Brain microvascular endothelial cell (primary cell): ENCODE results near the gene CELF5.

Experiments used
- DNase-seq: peaks from one replicate; pipeline ENCODE4 v3.0.0-alpha.2; 2020
- H3K27ac ChIP-seq: fragments of 250-450 bp; sonication (Bioruptor Pico); 2 replicates; pipeline ENCODE4 v1.5.1; 2020; ENCODE audit warnings: mild to moderate bottlenecking, moderate library complexity
- H3K27me3 ChIP-seq: fragments of 250-450 bp; sonication (Bioruptor Pico); replicated peaks from 2 replicates; pipeline ENCODE4 v1.5.1; 2020; ENCODE audit warnings: mild to moderate bottlenecking
- H3K36me3 ChIP-seq: fragments of 250-450 bp; sonication (Bioruptor Pico); replicated peaks from 2 replicates; pipeline ENCODE4 v1.5.1; 2020; ENCODE audit warnings: mild to moderate bottlenecking
- H3K4me3 ChIP-seq: 2 replicates; pipeline ENCODE4 v1.5.1; 2011; ENCODE audit warnings: low read depth, mild to moderate bottlenecking, control low read depth, low read length, moderate library complexity
- CTCF ChIP-seq: IDR thresholded peaks from 2 replicates; pipeline ENCODE4 v1.5.1; 2011; ENCODE audit warnings: low read depth, mild to moderate bottlenecking, moderate library complexity, low read length, control low read depth, inconsistent platforms; ENCODE audit errors: missing control alignments
- in situ Hi-C: cut with HindIII; loops from 2 replicates; pipeline ENCODE4 v1.10.0; 2017; ENCODE audit warnings: low sequenced_read_pairs, low pct_ligation_motif_present

The CELF5 gene

GRCh38 chr19:3186160-3186688 lies 38.2 kb upstream of the CELF5 start:
- Histone ChIP-seq H3K27ac (peak overlapping the region; percentile 26), H3K27me3 (no peaks in the 10 kb centered on the region), H3K36me3 (no peaks in the 10 kb centered on the region), H3K4me3 (peak overlapping the region; percentile 88)
- DNase-seq = no peak
- TF ChIP-seq CTCF = no peak
- in situ Hi-C loops = no loop called here

GRCh38 chr19:3186891-3187661 lies 37.4 kb upstream of the CELF5 start:
- H3K36me3 ChIP-seq = no peaks in the 10 kb centered on the region
- H3K27me3 ChIP-seq = no peaks in the 10 kb centered on the region
- peak overlapping the region; percentile 88 for H3K4me3 ChIP-seq
- no peak for TF ChIP-seq CTCF
- peak overlapping the region; percentile 26 for H3K27ac ChIP-seq
- no peak for DNase-seq
- in situ Hi-C loops = no loop called here

GRCh38 chr19:3187662-3188511 lies 36.6 kb upstream of the CELF5 start:
- H3K36me3 ChIP-seq = no peaks in the 10 kb centered on the region
- H3K27ac ChIP-seq = no peak overlapping the region
- H3K27me3 ChIP-seq = no peaks in the 10 kb centered on the region
- DNase-seq = no peak
- no peak overlapping the region for H3K4me3 ChIP-seq
- in situ Hi-C loops = no loop called here
- no peak for TF ChIP-seq CTCF

GRCh38 chr19:3188627-3189596 lies 35.5 kb upstream of the CELF5 start:
- Histone ChIP-seq H3K27ac (no peak overlapping the region), H3K27me3 (no peaks in the 10 kb centered on the region), H3K36me3 (peaks cover 8% of the 10 kb centered on the region), H3K4me3 (no peak overlapping the region)
- no peak for DNase-seq
- in situ Hi-C loops = no loop called here
- no peak for TF ChIP-seq CTCF

- Histone ChIP-seq H3K27me3 (no peaks in the 10 kb centered on the region), H3K4me3 (no peak overlapping the region), H3K27ac (no peak overlapping the region), H3K36me3 (peaks cover 9% of the 10 kb centered on the region)
- in situ Hi-C loops = no loop called here
- no peak for TF ChIP-seq CTCF
- no peak for DNase-seq
Observed at GRCh38 chr19:3189702-3190469, 34.6 kb upstream of the CELF5 start.
